NCI-H2196 (cell line): ENCODE results near the gene NRXN3.
"Not testable (repeated sequence)": the region's sequence is repeated elsewhere in the genome, so short reads cannot be mapped to it uniquely, and the experiment has no call there.

Source experiments
- DNase-seq: peaks from one replicate; lab custom pipeline; 2025; ENCODE audit not compliant: unreplicated experiment; lab: John Stamatoyannopoulos, UW

The NRXN3 gene

DNA sequence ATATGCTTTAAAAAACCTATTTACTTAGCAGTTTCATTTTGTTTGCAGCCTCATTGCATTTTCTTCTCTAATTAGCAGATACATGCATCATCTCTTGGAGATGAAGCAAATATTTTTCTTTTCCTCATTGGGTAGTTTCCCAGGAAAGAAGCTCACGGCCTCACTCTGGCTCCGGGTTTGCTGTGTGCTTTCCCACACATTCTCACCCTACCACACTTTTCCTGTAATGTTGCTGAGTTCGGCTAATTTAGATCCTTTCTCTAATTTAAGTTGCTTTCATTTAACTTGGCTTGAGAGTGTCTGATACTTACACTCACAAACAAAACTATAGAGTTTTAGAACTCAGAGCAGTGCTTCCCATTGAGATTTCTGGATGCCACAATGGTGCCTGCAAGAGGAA, 928.2 kb downstream of the NRXN3 start:
- no peak for DNase-seq

DNA sequence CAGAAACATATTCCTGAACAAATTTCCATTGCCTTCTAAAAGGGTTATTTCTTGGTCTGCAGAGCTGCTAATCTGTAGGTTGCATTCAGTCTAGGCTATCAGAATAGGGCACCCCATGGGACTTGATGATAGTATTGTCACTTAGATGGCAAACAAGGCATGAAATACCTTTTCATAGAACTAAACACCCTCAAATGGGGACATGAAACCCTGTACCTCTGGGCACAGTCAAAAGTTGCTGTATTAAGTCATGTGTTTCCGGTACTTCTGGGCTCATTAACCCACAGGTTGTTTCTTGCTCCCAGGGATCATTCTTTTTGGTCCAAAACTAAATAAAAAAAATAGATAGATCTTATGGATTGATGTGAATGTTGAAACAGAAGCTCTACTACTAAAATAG, 930.4 kb downstream of the NRXN3 start:
- DNase-seq: no peak

DNA sequence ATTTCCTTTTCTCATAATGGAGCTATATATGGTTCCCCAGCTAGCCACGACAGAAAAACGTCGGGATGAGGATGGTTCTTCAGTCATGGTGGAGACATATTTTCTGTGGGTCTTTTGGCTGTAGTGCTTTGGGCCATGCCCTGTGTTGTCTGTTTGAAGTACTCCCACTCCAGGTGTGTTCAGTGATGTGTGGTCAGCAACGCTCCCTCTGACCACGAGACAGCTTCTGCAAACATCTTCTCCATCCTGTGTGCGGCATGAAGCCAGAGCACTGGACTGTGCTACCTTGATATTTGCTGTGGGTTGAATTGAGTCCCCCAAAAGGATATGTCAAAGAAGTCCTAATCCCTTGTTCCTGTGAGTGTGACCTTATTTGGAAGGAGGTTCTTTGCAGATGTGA, 931.2 kb downstream of the NRXN3 start:
- DNase-seq: no peak

DNA sequence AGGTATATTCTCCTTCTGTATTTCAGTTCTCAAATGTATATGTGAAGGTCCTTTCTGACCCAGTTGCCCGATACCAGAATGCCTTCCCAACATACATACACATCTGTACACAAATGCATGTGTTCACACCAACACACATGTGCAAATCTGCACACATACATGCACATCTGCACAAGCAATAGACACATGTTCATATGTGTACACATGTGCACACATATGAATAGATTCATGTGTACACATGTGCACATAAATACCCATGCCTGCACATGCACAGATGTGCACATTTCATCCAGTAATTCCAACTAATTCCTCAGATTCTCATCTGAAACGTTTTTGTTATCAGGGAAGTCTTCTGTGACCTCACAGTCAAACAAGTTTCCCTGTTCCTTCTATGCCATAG, 933.6 kb downstream of the NRXN3 start:
- DNase-seq: no peak

DNA sequence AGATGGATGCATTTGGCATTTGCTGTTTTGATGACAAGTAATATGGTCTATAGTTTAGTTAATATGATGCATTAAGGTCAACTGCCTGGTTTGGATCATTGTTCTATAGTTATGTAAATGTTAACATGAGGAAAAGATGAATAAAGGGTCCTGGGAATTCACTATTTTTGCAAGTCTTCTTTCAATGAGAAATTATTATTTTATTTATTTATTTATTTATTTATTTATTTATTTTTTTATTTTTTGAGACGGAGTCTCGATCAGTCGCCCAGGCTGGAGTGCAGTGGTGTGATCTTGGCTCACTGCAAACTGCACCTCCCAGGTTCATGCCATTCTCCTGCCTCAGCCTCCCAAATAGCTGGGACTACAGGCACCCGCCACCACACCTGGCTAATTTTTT, 940.4 kb downstream of the NRXN3 start:
- not testable (repeated sequence) for DNase-seq

DNA sequence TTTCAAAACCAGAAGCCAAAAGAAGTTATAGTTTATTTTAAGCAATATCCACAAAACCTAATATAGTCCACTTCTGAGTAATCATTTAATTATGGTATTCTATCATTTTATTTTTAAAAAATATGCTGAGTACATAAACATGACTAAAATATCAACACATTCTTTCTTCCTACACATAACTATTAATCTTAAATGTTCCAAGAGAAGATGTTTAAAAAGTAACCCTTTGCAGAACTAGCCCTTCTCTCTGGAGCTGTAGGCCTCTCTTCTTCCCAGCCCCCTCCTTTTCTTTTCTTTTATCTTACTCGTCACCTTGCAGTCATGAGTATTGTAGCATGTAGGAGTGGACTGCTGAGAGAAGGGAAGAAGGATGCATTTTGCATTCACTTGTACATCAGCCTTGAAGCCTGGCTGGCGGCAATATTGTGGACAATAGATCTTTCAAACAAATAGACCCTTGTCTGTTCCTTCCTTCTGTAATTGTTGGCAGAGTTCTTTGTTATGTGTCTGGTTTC, 941.9 kb downstream of the NRXN3 start:
- no peak for DNase-seq

DNA sequence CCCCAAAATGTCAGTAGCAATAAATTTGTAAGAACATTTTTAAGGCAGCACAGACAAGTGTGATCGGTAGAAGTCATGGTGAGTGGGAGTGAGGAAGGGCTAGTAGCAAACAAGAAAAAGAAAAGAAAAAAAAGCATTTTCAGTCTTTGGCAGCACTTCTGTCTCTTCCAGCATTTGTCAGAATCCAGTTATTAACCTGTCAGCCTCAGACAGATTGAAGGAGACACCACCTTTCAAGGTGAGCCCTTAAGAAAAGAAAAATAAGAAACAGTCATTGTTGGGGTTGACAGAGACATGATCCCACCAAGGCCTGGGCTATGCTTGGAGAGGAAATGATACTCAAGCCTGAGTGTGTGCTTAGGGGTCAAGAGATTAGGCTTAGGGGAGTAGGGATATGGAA, 947.4 kb downstream of the NRXN3 start:
- no peak for DNase-seq

DNA sequence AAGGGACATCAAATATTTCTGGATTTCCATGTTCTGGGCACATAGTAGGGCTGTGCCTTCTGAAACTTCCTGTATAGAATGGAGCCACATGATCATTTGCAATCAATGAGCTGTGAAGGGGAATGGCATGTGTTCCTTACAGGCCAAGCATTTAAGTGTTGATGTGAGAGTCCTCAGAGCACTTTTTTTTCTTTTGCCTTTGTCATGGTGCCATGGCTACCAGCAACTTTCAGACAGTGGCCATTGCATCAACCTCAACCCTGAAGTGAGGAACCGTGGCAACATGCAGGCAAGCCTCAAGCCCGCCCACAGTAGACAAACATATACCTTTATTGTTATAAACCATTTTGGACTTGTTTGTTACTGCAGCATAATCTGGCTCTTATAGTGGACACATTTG, 948.1 kb downstream of the NRXN3 start:
- no peak for DNase-seq

DNA sequence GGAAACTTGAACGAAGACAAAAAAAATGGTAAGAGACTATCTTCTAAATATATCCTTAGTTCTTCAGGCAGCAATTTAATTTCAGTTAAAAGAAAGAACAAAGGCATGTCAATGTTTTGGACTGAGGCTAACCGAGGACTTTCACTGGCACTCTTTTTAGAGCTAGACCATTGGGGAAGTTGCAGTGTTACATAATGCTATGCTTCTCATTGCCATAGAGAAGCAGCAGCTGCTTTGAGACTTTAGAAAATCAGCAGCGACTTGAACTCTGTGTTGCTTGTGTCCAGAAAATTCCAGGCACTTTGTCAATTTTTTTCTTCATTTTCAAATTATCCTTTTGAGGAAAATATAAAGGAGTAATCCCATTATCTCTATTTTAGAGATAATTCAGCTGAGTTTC, 964.2 kb downstream of the NRXN3 start:
- DNase-seq: no peak

DNA sequence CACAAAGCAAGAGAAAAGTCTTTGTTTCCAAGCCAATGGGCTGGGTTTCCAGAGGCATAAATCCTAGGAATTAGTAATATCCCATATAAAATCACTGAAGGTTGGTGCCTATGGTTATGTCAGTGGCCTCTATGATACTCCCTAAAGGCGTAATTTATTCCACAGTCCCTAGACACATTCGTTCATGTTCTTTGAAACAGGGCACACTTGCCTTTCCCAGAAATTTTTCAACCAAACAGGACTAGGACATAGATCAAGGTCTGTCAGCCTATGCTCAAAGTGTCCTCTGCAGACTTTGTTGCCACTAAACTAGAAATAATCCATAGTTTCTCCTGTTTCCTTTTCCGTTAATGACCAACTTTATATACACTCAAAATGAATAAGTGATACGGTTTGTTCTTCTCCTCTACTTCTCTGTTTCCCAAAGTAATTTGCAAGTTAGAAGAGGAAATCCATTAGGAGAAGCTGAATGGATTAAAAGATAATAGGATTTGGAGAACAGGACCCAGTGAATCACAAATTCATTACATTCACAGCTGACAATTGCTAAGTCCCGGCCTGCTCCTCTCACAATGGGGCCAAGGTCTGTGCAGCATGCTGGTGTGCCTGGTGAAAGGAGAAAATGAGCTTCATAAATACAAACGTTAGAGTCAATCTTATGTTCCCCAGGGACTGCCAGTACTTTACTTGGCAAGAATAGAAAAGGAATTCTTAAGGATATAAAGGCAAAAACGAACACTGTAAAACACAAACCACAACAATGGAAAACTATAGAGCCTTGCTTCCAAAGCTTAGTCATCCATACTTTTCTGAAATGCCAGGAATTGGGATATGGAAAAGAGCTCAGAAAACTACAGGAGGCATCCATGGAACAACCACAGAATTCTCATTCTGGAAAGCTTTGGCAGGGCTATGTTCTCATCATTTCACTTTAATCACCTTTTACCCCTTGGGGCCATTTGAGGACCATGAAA, 966.2 kb downstream of the NRXN3 start:
- no peak for DNase-seq

DNA sequence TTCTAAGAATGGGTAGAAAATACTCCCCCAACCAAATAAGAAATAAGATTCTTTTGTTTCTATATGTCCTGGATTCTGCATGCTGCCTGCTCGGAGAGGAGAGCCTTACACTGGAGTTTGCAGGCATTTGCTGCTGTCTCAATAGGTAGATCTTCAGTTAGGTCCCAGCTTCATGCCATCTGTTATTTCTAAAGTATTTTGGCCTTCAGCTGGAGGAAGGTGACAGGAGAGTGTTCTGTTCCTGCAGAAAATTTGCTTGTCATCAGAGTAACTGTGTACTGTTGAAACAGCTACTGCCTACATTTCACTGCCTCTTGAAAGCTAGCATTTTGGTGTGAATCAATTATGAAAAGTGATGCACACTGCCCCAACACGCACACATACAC, 966.9 kb downstream of the NRXN3 start:
- no peak for DNase-seq

DNA sequence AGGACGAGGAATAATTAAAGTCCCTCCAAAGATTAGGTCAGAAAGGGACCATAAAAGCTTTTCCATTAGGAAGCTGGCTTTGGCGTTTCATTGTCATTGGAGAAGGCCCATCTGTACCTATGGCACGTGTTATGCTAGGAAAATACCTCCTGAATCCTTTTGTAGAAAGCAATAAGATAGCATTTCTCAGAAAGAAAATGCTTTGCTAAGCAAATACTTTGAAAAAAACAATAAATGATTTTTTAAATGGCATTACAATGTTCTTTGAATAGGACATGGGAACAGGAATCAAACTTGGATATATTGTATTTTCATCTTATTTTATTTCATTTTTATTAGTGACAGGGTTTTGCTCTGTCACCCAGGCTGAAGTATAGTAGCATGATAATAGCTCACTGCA, 967.7 kb downstream of the NRXN3 start:
- no peak for DNase-seq

DNA sequence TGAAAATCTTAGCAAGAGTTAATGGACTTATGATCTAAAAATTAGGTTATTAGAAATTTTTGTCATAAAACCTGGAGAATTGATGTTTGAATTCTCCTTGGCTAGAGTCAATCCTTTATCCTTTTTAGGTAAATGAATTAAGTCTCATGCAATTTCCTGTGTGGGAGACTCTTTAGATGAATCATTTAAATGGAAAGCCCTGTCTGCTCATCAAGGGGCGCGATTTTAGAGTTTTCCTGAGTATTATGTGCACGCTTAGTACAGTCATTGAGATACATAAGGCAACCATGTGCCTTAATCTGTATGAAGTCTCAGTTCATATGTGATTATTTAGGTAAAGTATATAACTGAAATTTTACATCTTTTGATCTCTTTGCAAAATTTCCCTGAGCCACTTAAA, 974.7 kb downstream of the NRXN3 start:
- no peak for DNase-seq

DNA sequence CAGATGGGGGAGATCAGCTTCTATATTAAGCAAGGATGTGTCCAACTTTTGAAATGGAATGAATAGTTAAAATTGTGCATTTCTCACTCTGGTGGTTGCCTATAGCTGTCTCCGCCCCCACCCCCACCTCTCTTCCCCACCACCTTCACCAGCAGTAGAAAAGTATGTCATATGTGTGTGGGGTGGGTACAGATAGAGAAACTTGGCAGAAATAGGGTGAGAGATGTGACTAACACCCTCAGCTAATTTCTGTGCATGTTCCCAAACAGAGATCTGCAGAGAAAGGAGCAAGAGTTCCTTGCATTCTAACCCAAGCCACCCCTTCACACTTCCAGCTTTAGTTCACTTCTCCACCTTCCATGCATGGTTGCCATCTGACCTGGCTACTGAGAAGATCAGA, 980.1 kb downstream of the NRXN3 start:
- no peak for DNase-seq

DNA sequence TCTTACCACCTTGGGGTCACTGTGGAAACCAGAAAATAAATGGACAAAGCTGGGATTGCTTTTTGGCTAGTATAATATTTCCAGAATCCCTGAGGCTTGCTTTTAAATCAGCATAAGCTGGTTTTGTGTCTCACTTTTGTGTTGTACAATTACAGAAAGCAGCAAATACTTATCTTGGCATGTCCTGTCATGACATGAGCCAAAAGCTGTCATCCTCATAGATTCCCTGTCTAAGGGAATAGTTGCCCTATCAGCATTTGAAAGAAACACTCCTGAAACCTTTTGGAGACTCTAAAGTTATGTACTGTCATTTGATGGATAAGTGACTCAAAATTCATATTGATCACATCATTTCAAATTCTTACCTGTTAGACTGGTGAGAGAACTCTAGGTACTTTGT, 987.2 kb downstream of the NRXN3 start:
- DNase-seq: no peak

DNA sequence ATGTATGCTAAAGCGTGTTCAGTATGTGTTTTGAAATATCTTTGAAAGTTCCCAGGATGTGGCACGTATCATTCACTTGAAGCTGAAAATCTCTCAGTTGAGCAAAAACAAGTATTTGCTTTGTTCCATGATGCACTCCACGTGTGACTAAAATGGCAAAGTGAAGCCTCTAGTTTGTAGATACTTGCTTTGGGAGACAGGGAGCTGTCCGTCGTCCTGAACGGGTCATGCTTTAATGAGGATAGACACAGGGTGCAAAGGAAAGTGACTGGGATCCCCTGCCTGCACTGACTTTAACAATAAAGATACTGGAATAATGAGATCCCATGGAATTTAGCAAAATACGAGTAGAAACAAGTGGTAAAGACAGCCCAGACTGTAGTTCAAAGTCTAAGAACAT, 991.4 kb downstream of the NRXN3 start:
- no peak for DNase-seq

DNA sequence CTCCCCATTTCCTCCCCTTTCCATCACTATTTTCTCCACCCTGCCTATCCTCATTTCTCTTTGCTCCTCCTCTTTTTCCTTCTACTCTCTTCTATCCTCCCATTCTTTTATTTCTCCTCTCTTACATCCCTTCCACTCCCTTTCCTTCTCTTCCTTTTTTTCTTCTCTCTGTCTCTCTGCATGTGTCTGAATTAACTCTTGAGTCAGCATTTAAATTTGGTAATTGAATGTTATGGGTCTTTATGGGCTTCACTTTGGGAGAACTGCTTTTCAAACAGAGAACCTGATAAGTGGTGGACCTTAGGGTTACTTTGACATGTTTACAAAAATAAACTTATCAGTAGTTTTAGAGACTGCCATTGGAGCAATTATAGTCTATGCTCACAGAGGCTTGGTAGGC, 992.7 kb downstream of the NRXN3 start:
- DNase-seq: no peak

DNA sequence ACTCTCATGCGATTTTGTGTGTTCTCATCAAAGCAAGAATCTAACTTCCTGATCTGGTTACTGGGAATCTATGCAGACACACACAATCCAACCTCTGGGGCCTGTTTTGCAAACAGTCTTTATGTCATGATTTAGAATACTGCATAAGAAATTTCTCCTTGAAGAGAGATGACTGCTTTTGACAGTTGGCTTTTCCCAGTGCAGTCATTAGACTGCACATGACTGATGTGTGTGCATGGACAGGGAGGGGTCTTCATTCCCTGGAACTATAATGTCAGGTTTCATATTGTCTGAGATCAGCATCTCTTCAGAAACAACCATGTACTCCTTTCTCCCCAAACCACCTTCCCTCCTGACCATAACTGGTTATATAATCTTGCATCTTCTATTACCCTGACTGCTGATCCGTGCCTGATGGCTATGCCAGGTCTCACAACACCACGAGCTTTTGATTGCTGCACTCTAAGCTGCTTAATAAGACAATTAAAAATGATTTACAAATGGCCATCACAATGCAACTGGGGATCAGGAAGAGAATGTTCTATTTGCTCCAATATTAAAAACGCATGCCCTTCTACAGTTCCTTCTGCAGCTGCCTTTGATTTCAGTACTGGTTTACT, 995.4 kb downstream of the NRXN3 start:
- no peak for DNase-seq

DNA sequence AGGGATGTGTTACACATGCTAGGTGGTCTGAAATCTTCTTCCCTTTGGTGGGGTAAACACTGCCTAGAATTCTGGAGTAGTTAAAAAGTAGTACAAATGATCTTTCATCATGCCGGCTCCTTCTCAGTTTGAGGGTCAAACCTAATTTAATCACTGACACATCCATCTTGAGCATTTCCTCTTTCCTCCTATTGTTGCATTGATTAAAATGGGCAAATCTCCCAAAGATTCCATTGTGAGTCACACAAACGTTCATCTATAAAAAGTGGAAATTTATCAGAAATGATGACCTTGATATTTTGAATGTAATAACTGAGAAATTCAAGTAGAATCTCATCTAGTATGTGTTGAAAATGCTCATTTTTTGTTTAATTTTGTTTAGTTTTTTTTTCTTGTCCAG, 996.0 kb downstream of the NRXN3 start:
- DNase-seq: no peak

DNA sequence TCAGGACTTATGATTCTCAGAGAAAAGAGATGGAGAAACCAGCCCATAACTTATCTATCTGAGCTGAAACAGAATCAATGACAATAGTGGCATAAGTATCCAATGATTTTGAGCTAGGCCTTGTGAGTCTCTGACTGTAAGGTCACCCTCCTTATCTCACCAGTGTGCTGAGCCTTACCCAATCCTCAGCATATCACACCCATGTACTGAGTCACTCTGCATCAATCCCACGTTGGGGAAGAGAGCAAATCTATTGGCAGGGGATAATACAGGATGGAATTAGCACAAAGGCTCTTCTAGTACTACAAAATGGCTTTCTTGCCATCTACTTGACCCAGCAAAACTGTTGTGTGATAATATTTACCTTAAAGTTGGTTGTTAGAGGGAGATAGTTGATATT, 997.8 kb downstream of the NRXN3 start:
- no peak for DNase-seq

DNA sequence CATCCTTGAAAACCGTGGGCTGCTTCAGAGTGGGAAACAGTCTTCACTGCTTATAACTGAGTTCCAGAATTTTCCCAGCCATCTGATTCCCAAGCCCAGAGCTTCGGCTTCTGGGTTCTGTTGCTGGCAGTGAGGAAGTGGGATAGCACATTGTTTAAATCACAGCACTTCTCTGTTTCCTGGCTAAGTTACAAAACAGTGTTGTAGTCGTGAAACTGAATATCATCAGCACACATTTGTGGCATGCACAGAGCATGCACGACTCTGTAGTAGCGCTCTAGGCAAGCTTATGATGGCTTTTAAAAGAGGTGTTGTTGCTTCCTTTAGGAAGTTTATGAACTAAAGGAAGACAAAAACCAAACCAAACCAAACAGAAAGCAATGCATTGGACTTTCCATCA, 1005.5 kb downstream of the NRXN3 start:
- no peak for DNase-seq

DNA sequence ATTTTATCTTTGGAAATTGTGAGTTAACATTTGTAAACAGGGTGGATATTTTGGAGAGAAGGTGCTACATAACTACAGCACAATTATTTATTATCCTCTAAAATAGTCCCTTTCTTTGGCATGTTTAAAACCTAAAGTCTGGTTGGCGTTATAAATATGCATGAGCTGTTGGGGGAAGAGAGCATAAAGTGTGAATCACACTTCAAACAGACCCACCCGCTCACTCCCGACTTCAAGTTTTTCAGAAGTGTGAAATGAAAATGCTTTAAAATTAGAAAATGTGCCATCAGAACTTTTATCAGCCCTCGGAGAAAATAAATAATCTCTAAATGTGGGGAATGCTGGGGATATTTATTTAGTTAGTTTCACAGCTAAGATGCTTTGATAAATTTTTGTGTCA, 1006.9 kb downstream of the NRXN3 start:
- no peak for DNase-seq
